Kidney epithelial cell (primary cell): ENCODE data around the gene ECM2. TPM values are rescaled to one million over a fixed set of nuclear protein-coding genes. Genes with fewer than 3 reads are reported as not detected.

Source experiments
- DNase-seq: peaks from one replicate; pipeline ENCODE4 v3.0.0-alpha.2; 2010; ENCODE audit warnings: low read depth
- H3K27me3 ChIP-seq: 2 replicates; pipeline ENCODE4 v1.6.0; 2011; ENCODE audit warnings: low read length; ENCODE audit not compliant: control insufficient read depth, insufficient read depth
- H3K36me3 ChIP-seq: 2 replicates; pipeline ENCODE4 v1.5.1; 2011; ENCODE audit warnings: low read length; ENCODE audit not compliant: control insufficient read depth, insufficient read depth
- H3K4me3 ChIP-seq: 2 replicates; pipeline ENCODE4 v1.5.1; 2011; ENCODE audit warnings: low read depth, mild to moderate bottlenecking, control low read depth, low read length
- total RNA-seq: library from RNA; depleted of rRNA; stranded (reverse); fragments of >200 nt; gene quantifications from 2 replicates; pipeline ENCODE4 v1.2.3, GENCODE V29; 2015
- TF ChIP-seq, protein P1 (sequence below): IDR thresholded peaks from 2 replicates; pipeline ENCODE4 v1.5.1; 2011; ENCODE audit warnings: mild to moderate bottlenecking, moderate library complexity, low read length, control low read depth, inconsistent platforms; ENCODE audit not compliant: insufficient read depth, poor library complexity, severe bottlenecking

Gene ECM2
- total RNA-seq, 1 donor from 2014 or later = not detected

DNA sequence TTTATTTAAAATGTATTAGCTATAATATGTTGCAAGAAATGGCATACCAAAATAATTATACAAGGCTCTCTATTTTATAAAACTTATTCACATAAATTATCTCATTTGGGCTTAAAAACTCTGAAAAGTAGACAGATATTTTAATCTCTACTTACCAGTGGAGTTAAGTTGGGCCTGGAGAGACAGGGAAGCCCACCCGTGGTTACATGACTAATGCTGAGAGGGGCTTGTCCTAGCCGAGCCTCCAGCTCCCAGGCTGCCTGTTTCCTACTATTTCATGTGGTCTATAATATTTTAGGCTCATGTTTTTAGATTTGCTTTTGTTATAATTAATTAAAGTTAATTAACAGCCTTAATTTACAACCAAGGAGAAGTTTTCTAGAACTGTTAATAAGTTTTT, 32.6 kb downstream of the ECM2 start:
- DNase-seq = no peak
- Histone ChIP-seq H3K36me3 (no peaks in the 10 kb centered on the region), H3K4me3 (no peak overlapping the region), H3K27me3 (no peaks in the 10 kb centered on the region)
- TF ChIP-seq, protein P1, sequence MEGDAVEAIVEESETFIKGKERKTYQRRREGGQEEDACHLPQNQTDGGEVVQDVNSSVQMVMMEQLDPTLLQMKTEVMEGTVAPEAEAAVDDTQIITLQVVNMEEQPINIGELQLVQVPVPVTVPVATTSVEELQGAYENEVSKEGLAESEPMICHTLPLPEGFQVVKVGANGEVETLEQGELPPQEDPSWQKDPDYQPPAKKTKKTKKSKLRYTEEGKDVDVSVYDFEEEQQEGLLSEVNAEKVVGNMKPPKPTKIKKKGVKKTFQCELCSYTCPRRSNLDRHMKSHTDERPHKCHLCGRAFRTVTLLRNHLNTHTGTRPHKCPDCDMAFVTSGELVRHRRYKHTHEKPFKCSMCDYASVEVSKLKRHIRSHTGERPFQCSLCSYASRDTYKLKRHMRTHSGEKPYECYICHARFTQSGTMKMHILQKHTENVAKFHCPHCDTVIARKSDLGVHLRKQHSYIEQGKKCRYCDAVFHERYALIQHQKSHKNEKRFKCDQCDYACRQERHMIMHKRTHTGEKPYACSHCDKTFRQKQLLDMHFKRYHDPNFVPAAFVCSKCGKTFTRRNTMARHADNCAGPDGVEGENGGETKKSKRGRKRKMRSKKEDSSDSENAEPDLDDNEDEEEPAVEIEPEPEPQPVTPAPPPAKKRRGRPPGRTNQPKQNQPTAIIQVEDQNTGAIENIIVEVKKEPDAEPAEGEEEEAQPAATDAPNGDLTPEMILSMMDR = no peak

DNA sequence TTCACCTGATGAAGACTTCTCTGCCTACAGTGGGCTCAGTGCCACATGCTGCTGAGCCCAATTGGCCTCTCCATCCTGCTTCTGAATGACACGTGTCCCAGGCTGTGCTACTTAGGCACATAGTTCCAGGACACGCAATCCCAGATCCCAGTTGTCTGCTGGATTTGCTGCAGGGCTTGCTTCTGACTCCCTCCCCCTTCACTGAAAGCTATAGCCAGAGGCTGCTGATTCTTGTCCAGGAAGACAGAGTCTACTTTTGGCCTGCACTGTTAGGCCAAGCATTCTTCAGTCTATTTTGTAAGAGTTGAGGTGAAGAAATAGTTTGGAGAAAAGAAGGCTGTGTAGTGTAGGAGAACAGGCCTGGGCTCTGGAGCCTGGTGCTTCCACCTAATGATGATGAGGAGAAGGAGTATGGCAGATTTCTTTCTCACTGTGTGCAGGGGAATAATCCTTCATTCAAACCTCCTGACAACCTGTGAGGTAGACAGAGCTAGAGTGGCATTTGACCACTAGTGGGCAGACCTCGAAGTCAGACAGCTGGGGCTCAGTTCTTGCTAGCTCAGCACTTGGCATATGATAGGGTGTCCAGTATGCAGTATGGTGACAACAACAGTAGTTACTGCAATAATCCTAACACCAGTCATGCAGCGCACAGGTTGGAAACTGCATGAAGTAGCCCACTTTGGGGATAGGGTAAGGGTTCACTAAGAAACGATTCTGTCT, 34.0 kb downstream of the ECM2 start:
- TF ChIP-seq, protein P1 = peak; percentile 45
- DNase-seq = no peak
- H3K4me3 ChIP-seq = no peak overlapping the region
- no peaks in the 10 kb centered on the region for H3K36me3 ChIP-seq
- H3K27me3 ChIP-seq = no peaks in the 10 kb centered on the region

DNA sequence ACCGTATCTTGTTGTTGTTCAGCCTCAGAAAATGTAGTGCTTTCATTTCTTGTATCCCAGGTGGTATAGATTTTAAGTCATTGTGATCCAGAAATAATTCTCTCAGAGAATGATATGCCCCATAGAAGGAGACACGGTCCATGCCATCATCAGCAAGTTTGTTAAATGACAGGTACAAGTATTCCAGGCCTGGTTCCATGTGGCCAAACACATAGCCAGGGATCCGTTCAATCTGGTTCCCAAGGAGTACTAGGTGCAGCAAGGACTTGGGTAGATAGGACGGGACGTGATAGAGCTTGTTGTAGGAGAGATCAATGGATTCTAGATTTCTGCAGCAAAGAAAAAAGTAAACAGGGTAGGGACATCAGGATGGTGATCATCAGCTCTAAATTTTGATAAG, 35.1 kb downstream of the ECM2 start:
- no peak overlapping the region for H3K4me3 ChIP-seq
- DNase-seq = no peak
- no peaks in the 10 kb centered on the region for H3K36me3 ChIP-seq
- TF ChIP-seq, protein P1 = no peak
- no peaks in the 10 kb centered on the region for H3K27me3 ChIP-seq

DNA sequence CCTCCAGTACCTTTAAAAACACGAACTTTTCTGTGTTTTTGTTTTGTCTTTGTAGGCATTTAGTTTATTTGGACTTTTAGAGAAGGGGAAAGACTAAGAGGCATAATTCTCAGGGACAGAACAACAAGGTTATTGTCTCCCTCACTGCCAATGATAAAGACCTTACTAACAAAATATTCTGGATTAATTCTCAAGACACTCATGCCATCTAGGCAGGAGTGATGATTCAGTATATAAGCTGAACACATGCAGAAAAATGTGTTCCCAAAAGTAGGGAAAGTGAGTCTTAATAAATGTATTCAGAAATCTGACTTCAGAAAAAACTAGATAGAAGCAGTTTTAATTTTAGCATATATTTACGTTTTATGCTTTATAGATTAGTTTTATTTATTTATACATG, 36.1 kb downstream of the ECM2 start:
- H3K27me3 ChIP-seq = no peaks in the 10 kb centered on the region
- no peak overlapping the region for H3K4me3 ChIP-seq
- TF ChIP-seq, protein P1 = no peak
- no peaks in the 10 kb centered on the region for H3K36me3 ChIP-seq
- DNase-seq = no peak

DNA sequence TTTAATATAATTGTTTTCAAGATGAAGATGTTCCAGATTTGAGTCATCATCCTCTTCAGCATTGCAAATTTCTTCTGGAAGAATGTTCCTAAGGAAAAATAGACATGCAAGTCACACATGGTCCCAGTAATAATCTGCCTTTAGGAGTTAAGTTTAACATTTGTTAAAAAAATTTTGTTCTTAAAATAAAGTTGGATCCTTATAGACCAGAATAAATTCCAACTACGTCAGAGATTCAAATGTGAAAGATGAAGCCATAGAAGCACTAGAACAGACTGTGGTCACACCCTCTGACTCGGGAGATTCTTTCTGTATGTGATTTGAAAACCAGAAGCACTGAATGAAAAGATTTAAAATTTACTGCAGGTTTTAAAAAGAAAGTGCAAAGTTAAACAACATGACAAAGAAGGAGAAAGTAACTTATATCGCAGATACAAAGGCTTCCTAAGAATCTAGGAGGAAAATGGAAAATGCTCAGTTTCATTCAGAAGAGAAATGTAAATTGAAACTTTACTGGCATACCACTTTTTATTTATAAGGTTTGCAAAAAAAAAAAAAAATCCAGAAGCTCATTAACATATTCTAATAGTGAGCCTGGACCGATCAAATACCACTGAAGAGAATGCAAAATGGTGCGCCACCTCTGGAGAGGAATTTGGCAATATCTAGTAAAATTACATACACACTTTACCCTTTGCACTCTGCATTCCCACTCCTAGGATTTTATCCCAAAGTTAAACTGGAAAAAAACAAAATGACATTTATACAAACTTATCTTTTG, 39.2 kb downstream of the ECM2 start:
- TF ChIP-seq, protein P1 = no peak
- DNase-seq = no peak

DNA sequence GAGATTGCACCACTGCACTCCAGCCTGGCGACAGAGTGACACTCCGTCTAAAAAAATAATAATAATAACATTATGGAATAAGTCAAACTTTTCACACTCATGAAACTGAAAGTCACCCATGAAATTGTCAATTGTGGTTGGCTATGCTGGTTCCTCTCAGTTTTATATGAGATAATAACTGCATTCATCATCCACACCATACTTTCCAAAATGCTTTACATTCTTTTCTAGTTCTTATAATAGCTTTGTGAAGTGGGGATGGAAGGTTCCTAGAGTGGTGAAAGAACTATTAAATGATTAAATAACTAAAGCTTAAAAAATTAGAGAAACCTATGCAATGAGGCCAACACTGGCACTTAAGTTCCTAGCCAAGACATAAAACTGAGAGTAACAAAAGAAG, 40.9 kb downstream of the ECM2 start:
- no peak overlapping the region for H3K4me3 ChIP-seq
- TF ChIP-seq, protein P1 = no peak
- no peaks in the 10 kb centered on the region for H3K27me3 ChIP-seq
- no peaks in the 10 kb centered on the region for H3K36me3 ChIP-seq
- no peak for DNase-seq

More for the DNA sequence above, 39.2 kb downstream of the ECM2 start:
- no peaks in the 10 kb centered on the region for H3K27me3 ChIP-seq
- no peaks in the 10 kb centered on the region for H3K36me3 ChIP-seq
- H3K4me3 ChIP-seq = no peak overlapping the region
